GM21423 (cell line): ENCODE results near the gene VPS37B.

Experiments
- ATAC-seq: cut with Tn5 transposase; IDR thresholded peaks from one replicate; pipeline ENCODE4 v1.9.1; 2021; ENCODE audit warnings: mild to moderate bottlenecking, moderate library complexity; ENCODE audit not compliant: unreplicated experiment

Gene VPS37B

DNA sequence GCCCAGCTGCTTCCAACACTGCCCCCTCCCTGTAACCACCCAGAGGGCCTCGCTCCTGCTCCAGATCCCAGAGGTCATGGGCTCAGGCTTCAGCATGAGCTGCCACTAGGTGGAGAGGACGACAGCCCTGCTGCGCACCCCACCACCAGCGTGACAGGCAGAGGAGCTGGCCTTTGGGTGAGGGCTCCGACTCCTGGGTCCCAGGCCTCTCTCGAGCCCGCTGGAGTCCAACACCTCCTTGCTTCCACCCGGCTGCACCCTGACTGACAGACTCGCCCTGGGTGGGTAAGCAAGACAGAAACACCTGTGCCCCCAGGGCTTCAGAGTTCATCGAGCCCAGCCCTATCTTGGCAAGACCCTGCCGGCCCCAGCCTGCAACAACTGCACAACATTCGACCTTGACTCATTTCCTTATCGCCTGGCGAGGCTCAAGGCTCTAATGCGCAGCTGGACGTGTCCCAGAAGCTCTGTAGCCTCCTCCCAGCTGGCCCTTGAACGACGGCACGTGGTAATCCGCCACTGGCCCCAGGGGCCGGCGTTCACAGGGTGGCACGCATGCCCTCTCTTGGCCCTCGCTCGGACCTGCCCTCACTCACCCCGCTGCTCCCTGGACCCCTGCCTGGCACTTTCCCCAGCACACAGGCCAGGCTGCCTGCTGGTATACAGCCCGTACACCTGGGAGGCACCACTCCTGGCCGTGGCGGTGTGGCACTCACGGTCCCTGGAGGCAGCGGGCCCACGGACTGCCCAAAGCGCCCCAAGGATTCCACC, 28.0 kb downstream of the VPS37B start:
- no peak for ATAC-seq

DNA sequence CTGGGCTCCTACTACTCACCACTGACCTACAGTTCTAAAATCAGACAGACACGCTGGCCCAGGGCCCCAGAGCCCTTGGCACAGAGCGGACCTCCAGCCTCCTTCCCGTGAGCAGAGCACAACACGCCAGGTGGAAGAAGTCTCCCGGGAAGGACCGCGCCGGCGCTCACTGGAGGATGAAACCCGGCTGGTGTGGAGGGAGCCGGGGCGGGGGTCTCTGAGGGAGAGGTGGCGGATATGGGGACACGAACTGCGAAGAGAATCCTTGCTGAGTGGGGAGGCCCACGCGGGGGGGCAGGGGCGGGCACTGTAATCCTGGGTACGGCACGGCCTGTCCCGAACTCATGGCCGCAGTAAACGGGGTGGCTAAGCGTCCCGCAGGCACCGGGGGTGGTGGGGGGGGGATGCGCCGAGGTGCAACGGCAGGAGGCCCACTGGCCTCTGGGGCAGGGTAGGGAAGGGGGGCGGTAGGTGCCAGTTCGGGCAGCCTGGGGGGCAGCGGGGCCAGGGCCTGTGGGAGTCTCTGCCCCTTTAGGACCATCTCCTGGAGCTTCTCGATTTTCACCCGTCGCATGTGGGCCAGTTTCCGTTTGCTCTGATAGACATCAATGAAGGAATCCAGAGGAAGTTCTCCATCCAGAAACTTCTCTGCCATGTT, 28.8 kb downstream of the VPS37B start:
- ATAC-seq, result no peak

DNA sequence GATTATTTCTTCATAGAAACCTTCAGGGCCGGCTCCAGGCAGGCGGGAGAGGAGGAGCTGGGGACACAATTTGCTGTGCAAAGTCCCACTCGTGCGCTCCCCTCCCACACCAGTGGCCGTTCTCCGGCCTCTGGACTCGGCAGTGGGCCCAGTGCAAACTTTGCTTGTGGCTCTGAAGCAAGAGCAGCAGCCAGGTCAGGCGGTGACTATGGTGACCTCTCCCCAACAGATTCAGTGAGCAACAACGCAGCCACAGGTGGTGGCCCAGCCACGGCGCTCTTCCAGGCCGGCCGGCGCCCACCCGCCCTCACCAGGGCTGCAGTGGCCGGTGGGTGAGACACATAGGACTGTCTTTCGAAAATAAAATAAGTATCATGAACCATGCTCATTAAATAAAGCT, 29.5 kb downstream of the VPS37B start:
- ATAC-seq, result no peak

DNA sequence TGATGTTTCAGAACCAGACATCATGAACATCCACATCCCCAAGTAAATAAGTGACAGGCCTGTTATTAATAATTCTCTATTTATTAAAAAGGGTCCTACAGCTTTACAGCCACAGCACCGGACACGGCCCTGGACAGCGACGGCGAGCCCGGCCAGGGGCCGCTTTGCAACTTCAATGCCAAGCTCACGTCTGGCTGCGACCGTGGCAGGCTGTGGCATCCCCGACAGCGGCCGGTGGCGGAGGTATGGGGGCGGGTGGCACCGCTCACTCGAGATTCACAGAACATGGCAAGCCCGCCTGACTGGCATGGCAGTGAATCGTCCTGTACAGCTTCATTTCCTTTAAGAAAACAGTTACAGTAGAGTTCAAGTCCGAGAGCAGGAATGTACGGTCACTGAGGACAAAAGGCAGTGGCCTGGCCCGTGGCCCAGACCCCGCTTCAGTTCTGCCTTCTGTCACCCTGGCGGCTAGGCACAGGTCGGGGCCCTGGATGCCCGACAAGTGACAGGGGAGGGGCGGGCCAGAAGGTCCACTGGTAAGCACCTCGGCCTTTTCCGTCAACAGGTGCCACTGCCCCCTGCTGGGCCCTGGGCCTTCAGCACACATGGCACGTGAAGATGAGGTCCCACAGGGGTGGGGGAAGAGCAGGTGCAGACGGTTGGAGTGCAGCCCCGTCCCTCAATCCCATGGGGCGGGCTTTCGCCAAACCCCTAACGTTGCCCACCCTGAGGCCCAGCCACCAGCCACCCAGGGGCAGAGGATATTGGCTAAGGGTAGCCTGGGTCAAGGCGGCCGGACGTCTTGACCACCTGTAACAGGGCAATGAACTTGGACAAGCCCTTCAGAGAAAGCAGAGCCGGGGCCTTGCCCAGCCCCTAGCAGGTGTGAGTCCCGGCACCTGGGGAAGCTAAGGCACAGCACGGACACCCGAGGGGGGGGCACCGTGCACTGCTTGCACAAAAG, 30.4 kb downstream of the VPS37B start:
- ATAC-seq, result no peak

DNA sequence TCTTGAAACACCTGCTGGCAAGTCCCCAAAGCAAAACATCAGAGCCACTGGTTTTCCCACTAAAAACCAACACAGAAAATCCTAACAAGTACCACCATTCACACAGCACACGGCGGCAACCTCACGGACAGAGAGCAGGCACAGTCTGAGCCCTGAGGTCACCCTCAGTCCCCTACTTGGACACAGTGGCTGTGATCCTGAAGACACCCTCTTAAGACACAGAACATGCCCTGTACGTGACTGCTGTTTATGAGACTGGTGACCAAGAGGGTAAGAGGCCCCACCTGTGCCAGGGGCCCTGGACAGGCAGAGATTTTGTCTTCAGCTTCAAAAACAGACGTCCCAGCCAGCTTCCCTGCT, 31.1 kb downstream of the VPS37B start:
- no peak for ATAC-seq

DNA sequence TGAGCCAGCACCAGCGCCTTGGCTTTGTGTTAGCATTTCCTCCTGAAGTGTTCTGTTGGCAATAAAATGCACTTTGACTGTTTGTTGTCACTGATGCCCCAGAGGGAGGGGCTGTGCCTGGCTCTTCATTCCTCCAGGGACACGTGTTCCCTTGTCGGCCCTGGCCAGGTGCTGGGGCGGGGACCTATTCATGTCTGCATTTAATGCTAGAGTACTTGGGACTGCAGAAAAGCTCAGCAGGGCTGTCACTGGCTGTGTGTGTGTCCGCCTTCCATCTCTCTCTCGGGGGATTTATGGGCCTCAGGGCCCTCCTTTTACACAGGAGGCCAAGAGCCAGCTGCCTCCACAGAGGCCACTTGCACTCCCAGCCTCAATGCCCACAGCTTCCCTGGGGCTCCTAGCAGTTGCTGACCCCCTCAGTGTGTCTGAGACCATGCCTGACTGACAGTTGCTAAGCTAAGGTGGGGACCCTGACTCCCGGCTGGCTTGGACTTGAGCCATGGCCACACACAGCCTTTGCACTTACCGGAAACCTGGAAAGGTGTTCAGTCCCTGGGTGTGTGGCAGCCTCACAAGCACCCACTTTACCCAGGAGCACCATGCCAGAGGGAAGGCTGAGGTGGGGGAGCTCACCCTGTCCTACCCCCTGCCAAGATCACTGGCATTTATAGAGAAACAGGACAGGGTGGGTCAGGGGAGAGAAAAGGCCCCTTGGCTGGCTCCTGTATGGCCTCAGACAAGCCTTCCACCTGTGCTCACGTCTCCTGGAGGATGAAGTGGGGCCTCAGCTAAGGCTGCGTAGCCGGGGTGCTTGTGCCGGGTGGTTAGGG, 32.8 kb downstream of the VPS37B start:
- no peak for ATAC-seq

DNA sequence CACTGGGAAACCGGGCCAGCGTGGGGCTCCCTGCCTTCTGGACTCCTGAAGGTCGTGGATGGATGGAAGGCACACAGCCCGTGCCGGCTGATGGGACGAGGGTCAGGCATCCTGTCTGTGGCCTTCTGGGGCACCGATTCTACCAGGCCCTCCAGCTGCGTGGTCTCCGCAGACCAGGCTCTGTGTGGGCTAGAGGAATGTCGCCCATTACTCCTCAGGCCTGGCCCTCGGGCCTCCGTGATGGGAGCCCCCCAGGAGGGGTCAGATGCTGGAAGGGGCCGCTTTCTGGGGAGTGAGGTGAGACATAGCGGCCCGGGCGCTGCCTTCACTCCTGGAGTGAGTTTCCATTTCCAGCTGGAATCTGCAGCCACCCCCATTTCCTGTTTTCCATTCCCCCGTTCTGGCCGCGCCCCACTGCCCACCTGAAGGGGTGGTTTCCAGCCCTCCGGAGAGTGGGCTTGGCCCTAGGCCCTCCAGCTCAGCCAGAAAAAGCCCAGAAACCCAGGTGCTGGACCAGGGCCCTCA, 33.8 kb downstream of the VPS37B start:
- no peak for ATAC-seq

DNA sequence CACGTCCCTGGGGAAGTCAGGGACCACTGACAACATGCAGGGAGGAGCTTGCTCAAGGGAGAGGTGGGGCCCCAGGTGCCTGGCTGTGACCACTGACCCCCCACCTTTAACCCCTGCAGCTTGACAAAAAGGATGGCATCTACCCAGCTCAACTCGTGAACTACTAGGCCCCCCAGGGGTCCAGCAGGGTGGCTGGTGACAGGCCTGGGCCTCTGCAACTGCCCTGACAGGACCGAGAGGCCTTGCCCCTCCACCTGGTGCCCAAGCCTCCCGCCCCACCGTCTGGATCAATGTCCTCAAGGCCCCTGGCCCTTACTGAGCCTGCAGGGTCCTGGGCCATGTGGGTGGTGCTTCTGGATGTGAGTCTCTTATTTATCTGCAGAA, 34.3 kb downstream of the VPS37B start:
- ATAC-seq, result no peak

DNA sequence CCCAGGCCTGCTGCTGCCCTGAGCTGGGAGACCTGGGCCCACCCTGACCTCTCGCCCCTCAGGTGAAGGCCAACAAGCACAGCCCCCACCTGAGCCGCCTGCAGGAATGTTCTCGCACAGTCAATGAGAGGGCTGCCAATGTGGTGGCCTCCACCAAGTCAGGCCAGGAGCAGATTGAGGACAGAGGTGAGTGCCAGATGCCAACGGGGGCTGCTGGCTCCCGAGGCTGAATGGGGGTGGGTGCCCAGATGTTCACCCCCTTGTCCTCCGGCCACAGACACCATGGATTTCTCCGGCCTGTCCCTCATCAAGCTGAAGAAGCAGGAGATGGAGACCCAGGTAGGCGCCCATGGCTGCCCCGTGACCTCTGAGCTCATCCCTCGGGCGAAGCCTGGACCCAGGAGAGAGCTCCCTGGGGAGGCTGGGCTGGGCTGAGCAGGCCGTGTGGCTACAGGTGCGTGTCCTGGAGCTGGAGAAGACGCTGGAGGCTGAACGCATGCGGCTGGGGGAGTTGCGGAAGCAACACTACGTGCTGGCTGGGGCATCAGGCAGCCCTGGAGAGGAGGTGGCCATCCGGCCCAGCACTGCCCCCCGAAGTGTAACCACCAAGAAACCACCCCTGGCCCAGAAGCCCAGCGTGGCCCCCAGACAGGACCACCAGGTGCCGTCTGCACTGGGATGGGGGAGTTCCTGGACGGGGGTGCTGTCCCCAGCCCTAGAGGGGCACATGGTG, 34.9 kb downstream of the VPS37B start:
- ATAC-seq, result no peak

DNA sequence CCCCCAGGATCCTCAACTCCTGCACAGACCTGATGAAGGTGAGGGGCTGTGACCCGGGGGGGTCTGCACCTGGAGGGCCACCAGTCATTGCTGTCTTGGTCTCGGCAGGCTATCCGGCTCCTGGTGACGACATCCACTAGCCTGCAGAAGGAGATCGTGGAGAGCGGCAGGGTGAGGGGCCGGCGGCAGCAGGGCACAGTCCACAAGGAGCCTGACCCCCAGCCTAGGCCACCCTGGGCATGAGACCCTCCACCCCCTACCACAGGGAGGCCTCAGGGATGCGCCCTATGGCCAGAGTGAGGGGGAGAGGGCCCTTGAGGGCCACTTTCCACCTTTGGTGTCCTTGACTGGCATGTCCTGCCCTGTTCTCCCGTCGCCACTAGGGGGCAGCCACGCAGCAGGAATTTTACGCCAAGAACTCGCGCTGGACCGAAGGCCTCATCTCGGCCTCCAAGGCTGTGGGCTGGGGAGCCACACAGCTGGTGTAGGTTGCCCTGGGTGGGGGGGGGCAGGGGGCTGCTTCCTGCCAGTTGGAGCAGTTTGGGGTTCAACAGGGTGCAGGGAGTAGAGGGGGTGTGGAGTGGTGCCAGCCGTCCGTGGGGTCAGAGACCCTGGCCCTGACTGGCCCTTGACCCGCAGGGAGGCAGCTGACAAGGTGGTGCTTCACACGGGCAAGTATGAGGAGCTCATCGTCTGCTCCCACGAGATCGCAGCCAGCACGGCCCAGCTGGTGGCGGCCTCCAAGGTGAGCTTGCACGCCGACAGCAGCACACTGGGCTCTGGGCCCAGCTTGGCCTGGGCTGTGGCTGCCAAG, 35.7 kb downstream of the VPS37B start:
- no peak for ATAC-seq

DNA sequence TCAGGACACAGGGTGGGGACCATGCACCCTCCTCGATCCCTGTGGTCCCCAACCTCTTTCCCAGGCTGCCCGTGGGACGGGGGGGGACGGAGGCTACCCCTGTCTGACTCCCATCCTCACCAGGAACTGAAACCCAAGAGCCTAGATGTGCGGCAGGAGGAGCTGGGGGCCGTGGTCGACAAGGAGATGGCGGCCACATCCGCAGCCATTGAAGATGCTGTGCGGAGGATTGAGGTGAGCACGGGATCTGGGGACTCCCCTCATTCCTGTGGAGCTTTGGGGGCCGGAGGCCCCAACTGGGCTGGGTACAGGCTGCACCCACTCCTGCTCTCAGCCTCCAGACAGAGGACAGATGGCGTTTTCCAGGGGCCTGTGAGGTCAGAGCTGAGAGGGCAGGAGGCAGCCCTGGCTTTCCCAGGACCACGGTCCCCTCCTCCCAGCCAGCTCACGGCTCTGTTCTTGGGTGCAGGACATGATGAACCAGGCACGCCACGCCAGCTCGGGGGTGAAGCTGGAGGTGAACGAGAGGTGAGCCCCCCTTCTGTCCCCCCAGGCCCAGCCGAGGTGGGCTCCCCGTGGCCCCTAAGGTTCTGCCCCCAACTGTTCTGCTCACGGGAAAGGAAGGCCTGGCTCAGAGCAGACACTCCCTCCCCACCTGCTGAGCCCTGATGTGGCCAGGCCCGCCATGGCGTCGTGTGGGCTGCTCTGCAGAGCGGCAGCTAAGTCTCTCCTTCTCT, 36.5 kb downstream of the VPS37B start:
- ATAC-seq, result no peak

DNA sequence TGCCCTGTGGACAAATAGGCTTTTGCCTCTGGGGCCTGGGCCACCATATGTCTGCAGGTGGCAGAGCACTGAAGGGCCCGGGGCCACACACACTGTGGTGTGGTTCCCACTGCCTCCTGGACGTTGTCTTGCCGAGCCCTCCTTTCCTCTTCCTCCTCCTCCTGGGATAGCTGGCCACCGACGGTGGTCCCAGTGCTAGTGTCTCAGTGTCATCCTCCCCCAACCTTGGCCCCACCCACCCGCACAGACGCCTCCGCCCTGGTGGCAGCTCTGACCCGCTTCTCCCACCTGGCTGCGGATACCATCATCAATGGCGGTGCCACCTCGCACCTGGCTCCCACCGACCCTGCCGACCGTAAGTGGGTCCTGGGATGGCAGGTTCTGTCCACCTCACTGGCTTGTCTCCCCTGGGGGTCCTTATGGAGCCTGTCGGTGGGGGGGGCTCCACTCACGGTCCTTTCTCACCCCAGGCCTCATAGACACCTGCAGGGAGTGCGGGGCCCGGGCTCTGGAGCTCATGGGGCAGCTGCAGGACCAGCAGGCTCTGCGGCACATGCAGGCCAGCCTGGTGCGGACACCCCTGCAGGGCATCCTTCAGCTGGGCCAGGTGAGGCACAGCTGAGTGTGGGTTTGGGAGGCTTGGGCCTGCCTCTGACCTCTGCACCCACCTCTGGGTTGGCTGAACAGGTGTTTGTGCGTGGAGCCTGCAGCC, 37.2 kb downstream of the VPS37B start:
- no peak for ATAC-seq

DNA sequence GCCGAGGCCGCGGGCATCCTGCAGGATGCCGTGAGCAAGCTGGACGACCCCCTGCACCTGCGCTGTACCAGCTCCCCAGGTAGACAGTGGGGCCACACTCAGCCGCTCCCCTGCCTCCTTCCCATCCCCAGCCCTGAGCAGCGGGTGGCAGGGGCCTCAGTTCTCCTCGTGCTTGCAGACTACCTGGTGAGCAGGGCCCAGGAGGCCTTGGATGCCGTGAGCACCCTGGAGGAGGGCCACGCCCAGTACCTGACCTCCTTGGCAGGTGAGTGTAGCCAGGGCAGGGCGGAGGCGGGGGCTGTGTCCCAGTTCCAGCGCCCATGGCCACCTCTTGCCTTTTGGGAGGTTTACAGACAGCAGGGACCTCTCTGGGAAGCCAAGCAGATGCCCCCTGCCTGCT, 37.8 kb downstream of the VPS37B start:
- ATAC-seq, result no peak

DNA sequence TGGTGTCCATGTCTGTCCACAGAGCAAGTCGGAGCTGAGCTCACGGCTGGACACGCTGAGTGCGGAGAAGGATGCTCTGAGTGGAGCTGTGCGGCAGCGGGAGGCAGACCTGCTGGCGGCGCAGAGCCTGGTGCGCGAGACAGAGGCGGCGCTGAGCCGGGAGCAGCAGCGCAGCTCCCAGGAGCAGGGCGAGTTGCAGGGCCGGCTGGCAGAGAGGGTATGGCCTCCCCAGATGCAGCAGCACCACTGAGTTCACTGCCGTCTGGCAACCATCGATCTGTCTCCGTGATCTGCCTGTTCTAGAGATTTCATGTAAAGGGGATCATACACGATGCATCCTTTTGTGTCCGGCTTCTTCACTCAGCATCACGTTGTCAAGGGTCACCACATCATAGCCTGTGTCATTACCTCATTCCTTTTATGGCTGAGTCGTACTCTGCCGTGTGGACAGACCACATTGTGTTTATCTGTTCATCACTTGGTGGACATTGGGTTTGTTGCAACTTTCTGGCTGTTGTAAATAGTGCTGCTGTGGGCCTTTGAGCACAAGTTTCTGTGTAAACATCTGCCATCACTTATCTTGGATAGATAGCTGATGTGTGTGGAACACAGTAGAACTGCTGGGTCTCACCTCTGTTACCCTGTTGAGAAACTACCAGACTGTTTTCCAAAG, 38.8 kb downstream of the VPS37B start:
- ATAC-seq, result no peak

DNA sequence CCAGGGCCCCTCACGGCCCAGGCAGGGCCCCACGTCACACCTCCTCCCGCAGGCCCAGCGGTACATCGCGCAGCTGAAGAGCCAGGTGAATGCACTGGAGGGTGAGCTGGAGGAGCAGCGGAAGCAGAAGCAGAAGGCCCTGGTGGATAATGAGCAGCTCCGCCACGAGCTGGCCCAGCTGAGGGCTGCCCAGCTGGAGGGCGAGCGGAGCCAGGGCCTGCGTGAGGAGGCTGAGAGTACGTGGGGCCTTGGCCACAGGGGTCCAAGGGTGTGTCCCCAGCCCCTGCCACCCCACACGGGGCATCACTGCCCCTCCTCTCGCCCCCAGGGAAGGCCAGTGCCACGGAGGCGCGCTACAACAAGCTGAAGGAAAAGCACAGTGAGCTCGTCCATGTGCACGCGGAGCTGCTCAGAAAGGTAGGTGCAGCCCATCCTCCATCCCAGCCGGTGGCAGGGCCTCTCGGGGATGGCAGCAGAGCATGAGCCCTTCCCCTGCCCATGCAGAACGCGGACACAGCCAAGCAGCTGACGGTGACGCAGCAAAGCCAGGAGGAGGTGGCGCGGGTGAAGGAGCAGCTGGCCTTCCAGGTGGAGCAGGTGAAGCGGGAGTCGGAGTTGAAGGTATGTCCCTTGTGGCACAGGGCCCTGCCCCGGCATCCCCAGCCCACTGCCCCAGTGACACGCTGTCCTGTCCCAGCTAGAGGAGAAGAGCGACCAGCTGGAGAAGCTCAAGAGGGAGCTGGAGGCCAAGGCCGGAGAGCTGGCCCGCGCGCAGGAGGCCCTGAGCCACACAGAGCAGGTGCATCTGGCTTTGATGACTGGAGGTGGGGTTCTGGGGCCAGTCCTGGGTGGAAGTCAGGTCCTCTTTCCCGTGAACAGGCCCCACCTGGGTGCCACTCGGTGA, 39.7 kb downstream of the VPS37B start:
- ATAC-seq, result no peak
